T-helper 1 cell (primary cell): Measurements from ENCODE around the gene NT5DC3.

Experiments
- DNase-seq, 5 donors: peaks; one replicate each; pipeline ENCODE4 v3.0.0-alpha.2; 2012 to 2020

The NT5DC3 gene

DNA sequence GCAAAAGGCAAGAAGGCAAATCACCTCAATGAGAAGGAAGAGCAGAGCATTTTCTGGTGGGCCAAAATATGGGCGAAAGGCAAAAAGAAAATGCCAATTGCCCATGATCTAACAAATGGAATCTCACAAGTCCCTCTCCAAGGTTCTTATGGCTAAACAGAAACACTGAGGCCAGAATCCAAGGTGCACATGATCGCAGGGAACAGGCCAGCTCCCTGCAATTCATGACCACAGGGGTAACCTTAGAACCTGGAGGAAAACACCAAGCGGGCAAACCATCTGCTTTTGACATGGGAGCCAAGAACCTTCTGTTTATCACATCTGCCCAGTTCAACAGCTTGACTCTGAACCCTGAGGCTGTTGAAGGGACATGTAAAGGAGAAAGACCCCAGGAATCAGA, 60.0 kb downstream of the NT5DC3 start:
- no peak for DNase-seq

DNA sequence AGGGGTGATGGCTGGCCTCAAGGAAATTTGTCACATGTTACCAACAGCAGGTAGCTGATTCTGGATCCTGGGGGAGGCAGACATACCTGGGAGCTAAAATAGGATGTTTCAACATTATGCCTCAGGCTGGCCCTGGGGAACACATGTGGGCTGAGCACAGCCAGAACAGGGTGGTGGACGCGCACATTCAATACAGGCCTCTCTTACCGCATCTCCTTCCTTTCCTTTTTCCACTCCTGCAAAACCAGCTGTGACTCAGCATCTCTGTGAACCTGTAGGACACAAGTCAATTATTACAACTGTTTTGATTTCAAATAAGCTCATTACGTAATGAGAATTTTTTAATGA, 61.0 kb downstream of the NT5DC3 start:
- no peak for DNase-seq

DNA sequence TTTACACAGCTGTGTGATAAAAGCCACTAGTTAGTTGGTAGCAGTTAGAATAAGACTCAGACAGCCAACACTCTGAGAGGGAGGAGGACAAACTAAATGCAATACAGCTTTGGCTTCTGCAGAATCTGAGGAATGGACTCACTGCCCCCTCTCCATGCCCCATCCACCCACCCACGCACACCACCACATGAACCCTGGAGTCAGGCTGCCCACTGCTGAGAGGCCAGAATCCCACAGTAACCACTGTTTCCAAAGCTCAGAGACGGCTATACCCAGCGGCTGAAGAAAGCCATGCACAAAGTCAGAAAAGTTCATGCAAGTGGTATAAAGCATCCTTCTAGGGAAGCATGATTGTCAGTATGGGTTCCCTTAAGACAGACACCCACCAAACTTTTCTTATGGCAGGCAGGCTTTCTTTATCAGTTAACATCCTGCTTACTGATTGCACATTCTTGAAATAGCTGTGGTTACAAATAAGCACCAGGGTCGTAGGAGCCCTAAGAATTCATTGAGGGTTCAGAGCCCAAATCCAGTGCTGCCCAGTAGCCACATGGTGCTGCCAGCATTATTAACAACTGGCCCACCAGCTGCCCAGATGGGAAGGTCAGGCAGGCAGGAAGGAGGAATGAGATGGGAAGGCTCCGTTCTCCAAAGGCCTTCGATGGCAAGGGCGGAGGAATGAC, 61.5 kb downstream of the NT5DC3 start:
- DNase-seq, result no peak

DNA sequence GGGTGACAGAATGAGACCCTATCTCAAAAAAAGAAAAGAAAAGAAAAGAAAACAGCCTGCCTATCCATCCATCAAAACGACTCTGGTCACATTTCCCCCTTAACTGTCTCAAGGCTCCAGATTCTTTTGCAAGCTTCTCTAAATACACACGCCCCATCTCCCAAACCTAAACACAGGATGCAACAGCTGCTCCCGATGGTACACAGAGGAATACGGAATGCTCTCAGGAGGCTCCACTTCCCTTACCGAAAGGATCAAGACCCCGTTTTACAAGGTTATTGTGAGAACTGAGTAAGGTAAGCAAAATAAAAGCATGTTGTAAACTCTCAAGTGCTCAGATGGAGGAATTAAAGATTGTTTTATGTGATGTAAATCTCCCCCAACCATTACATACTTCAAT, 62.3 kb downstream of the NT5DC3 start:
- no peak for DNase-seq

DNA sequence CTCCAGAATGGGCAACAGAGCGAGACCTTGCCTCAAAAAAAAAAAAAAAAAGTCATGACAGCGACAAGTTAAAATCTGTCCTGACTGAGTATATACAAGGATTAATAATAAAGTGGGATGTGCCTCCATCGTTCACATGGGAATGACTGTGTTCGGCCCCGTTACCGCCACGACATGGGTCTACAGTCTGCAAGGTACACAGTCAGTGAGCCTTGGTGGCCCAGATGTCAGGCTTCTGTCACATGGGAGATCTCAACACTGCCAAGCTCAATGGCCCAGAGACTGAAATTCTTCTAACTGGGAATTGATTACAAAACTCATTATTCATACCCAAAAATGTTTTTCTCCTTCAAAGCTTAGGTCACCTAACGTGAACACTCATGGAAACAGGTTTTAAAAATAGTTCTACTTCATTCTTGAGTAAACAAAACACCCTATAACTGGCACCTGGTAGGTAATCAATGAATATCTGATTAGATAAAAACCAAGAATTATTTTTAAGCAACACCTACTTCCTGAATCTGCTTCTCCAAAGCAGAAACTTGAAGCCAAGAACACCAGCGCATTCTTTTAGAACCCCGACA, 66.0 kb downstream of the NT5DC3 start:
- no peak for DNase-seq

DNA sequence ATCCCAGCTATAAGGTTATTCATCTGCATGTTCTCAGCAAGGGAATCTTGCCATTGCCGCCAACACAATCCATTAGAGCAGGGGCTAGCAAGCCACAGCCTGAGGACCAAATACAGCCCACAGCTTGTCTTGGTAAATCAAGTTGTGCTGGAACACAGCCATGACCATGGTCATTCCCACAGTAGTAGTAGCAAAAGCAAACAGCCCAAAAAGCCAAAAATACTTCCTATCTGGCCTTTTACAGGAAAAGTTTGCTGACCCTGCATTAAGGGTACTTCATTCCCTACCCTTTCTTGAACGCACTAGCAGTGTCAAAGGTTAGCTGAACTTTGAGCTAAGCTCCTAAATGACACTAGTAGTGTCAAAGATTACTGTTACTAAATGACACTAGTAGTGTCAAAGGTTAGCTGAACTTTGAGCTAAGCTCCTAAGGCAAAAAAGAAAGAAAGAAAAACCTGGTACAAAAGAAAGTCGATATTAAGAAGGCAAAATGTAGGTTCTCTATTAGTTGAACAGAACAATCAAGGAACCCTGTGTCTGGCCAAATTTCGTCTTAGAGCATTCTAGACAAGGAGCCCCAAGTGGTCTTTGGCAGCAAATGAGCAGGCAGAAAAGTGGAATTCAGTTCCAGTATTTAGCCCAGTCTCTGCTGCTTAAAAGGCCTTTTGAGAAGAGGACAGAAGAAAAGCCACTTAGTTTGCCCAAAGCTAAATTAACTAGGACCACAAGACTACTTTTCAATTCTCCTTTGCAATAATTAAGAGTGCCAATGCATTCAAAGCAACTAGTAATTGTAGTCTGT, 67.7 kb downstream of the NT5DC3 start:
- DNase-seq, result no peak

DNA sequence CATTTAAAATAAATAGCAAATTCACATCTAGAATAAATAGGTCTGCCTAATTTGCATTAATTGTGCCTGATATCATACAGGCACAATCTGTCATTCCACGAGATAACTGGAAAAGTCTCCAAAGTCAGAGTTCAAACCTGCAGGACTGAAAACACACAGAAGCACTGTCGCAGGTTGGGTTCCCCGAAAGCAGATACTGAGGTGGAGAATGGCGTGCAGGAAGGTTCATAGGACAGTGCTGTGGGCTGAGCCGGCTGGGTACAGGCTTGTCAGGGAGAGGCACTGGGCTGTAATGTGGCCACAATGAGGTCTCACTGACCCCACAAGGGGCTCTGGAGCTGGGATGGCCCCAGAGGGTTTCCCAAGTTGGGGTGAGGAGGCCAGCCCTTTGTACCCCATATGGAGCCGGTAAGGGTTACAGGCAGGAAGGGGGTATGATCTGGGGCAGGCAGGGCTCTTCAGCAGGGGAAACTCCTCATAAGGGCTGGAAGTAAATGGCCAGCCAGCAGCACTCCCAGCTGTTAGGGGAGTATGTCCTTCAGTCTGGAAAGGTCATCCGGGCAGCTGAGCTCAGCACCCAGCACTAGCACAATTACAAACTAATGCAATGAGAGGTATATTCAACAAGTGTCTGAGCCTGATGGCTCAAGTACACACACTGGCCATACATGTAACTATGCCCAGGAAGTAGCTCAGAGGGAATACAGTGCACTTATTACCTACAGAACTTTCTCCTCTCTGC, 68.5 kb downstream of the NT5DC3 start:
- no peak for DNase-seq

DNA sequence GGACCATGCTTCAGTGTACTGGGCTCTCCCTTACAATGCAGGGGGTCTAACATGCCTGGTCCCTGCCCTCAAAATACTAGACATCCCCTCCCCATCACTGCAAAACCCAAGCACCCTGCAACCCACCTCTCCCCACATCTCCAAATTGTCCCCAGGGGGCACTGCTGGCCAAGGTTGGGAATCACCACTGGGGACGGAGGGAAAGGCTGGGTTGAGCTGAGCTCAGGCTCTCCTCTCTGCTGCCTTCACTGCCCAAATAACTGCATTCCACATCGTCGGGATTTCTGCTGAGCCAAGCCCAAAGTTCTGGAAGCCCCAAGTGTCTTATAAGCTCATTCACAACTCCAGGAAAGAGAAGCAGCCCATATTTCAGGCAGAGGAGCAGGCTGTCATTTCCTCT, 69.6 kb downstream of the NT5DC3 start:
- no peak for DNase-seq

DNA sequence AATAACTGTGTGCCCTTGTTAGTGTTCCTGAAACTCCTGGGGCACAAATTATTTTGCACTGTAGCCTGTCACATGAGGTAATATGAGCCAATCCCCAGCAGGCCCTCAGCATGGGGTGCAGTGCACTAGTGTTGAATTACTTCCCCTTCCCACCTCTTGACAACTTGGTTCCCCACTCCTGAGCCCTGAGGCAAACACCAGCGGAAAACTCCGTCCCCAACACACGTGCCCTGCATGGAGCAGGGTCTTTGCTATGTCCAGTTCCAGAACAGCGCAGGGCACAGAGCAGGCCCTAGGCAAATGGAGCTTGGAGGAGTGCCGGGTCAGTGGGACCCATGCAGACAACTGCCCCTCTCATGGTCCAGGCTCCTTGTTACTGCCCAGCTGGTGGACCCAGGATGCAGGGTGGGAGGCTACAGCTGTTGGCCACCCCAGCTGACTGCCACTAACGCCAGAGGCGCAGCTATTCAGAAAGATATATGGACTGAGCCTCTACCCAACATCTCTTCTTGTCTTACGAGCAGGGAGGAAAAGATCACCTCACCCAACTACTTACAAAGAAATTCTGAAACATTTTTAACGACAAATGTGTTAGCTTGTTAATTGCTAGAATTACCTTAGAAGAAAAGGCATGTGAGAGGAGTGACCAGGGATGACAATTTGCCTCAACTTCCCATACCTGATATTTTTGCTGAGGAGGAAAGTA, 71.6 kb downstream of the NT5DC3 start:
- DNase-seq, result no peak

DNA sequence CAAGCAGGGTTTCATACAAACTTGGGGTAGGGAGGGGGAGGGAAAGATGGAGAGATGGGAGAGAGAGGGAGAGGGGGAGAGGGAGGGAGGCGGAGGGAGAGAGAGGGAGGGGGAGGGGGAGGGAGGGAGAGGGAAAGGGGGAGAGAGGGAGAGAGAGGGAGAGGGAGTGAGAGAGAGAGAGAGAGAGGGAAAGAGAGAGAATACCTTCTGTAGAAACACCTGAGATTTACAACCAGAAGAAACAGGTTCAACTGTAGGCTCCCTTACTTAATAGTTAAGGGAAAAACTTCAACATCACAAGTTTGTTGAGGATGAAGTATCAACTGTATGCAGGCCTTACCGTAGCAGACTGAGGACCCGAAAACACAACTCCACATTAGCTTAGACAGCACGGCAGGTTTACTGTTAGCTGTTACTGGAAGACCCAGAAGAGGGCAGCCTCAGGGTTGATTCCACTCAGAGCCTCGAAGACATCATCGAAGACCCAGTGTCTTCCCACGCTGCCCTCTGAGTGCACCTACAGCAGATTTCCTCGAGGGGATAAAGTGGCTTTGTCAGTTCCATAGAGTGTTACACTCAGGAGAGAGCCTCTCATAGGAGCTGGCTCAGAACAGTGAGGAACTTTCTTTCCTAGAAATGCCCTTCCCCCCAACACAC, 72.4 kb downstream of the NT5DC3 start:
- DNase-seq, result no peak

DNA sequence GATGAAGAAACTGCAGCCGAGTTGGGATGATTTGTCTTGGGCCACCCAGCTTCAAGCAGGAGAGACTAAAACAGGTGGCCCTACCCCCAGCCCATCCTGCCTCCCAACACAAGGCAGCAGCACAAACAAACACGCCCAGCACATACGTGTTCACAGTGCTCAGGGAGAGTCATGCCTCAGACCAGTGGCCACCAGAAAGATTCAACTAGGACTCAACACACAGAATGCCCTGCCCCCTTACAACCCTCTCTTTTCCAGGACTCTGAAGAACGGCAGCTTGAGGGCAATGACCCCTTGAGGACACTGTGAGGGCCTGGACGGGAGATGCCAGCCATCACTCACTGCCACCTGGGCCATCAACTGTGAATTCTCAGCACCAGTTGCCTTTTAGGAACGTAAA, 75.0 kb downstream of the NT5DC3 start:
- DNase-seq, result no peak

DNA sequence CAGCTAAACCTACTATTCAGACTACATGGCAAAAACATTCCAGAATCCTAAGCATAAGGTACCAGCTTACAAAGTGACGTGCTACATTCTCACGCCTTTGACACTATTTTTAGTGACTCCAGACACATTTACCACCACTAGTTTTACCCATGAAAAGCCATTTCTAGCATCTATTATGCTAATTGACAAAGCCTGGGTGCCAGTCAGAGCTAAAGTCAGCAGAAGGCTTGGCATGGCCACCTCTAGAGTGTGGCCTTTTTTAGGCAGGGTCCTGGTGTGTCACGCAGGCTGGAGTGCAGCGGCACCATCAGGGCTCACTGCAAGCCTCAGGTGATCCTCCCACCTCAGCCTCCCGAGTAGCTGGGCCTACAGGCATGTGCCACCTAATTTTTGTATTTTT, 75.7 kb downstream of the NT5DC3 start:
- DNase-seq, result no peak

DNA sequence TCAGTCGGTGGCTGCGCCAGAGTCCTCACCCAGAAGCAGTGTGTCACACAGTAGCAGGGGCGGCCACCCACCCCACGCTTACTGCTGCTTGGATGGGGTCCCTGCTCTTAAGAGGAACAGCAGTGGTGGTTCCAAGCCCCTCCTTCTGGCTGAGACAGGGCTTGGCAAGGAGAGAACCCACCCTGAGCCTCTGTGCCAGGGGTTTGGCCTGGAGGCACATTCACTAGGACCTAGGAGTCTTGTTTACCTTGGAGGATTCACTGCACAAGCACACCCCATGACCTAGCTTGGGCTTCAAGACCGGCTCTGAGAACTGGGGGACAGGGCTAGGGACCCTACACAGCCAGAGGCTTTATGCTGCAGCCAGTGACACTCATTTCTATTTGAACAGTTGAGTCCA, 78.6 kb downstream of the NT5DC3 start:
- no peak for DNase-seq

DNA sequence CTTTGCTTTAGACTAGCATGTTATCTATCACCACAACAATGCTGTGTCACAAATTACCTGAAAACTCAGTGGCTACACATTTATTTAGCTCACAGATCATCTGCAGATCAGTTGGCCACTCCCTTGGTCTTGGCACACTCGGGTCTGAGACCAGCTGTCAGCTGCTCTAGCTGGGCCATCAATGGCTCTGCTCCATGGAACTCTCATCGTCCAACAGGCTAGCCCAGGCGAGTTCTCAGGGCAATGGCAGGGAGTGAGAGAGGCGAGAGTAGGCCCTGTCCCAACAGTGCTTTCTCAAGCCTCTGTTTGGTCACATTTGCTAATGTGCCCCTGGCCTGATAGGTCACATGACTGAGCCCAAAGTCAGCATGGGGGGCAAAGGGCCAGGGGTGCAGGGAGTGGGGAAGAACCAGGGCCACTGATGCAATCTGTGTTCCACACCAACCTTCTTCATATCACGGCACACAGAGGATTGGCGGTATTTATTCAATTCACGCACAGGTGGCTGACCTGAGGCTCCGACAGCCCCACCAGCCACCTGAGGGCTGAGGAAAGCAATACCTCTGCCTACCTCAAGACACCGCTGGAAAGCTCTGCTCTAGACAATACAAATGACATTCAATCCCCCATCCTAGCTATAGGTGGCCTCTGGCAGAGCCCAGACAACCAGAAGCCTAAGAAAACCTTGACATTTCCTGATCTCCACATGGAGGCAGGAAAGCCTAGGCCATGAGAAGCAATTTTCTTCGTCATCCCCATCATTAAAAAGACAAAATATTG, 82.5 kb downstream of the NT5DC3 start:
- DNase-seq, result no peak

DNA sequence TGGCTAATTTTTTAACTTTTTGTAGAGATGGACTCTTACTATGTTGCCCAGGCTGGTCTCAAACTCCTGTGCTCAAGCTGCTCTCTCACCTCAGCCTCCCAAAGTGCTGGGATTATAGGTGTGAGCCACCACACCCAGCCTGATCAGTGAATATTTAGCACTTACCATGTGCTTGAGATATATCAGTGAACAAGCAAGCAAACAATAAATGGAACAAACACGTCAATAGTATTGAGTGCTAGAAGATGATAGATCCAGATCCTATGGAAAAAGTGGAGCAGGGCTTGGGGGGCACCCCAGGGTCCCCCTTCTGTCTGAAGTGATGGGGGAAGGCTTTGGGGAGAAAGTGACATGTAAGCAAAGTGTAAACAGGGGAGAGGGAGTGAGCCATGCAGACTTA, 83.8 kb downstream of the NT5DC3 start:
- no peak for DNase-seq

DNA sequence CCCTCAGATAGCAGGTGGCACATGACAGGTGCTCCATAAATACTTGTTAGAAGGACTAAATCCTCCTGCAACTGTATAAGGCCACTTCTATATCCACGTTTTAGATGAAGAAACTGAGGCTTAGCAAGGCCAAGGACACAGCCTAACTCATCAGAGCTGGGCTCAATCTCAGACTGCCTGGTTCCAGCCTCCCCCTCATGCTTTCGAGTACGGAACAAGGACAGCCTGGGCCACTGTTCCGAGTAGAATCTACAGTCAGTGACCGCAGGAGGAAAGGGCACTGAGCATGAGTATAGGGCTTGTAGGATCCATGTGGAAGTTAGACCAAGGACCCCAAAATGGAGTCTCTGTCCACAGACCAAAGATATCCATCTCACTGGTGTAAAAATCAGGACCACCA, 84.6 kb downstream of the NT5DC3 start:
- DNase-seq, result no peak

DNA sequence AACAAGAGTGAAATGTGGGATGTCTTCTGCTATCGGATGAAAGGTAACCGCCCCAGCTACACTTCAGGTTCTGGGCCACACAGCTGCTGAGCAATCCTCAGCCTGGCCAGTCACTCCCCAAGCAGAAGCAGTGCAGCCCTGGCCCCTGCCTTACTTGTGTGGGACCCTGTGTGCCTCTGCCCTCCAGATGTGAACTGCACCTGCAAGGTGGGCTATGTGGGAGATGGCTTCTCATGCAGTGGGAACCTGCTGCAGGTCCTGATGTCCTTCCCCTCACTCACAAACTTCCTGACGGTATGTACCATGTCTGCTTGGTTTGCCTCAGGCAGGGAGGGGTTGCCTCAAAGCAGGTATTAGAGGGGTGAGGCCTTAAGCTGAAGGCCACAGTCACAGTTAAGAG, 85.6 kb downstream of the NT5DC3 start:
- DNase-seq, result no peak

DNA sequence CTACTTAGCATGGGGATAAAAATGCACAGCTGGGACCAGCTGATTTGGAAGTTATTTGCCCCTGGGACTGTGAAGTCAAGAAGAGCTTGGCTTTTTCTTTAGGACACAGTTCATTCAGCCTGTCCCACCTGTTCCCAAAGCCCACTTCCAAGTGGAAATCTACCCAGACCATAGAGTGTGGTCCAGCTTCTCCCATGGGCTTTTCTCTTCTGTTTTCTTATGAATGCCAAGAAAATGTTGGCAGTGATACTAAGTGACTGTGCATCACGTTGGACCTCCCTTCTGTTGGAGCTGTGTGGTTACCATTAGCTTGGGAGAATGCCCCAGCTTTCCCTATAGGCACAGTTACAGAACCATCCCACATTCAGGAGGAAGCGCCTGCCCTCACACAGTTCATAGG, 89.4 kb downstream of the NT5DC3 start:
- no peak for DNase-seq

DNA sequence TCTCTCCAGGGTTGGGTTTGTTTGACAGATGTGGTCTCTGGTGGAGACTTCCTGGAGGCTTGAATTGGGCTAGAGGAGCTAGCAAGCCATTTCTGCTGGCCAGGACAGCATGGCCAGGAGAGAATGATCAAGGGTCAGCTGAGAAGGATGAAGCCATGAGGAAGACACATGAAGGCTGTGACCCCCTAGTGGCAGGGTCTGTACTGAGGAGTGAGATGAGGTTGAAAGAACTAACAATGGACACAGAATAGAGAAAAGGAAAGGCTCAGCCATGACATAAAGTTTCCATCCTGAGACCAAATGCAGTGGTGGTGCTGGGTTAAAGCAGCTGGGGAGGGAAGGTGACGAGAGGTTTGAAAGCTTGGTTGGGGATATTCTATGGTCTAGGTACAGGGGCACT, 89.9 kb downstream of the NT5DC3 start:
- no peak for DNase-seq

DNA sequence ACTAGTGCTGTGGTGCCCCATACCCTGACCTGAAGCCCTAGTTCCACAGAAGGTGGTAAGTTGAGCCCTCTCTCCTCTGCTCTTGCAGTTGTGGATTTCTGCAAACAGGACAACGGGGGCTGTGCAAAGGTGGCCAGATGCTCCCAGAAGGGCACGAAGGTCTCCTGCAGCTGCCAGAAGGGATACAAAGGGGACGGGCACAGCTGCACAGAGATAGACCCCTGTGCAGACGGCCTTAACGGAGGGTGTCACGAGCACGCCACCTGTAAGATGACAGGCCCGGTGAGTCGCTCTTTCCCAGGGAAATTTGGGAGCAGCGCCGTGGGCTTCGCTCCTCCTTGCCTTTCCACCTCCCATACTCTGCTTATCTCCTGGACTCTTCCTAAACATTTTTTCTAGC, 92.2 kb downstream of the NT5DC3 start:
- no peak for DNase-seq

DNA sequence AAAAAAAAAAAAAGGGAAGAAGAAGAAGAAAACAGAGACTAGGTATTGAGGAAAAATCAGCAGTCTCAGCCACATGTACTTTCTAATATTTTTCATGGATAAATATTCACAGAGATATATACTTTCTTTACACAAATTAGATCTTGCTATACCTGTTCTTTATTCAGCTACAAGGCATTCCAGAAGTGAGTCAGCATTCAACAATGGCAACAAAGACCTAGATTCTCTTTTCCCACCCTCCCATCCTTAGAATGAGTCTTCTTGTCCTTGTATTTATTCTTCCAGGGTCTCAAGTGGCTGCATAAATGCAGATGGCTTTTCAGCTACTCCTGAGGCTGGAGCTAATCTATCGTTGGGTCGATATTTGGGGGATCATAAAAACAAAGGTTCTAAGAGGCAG, 93.0 kb downstream of the NT5DC3 start:
- no peak for DNase-seq

DNA sequence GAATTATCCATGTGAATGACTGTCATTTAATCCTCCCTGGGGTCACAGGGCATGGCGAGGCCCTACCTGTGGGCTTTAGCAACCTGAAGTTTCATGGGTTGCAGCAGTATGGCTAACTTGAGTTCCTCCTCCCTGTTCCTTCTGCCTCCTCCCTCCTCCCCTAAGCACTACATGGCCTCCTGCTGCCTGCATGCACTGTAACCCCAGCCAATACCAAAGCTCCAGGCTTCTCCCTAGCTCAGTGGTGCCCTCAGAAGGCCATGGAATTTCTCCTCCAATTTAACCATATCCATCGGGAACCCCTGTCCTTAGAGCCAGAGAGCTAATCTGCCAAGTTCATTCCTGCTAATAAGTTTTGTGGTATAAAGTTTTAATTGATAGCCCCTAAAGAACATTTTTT, 95.1 kb downstream of the NT5DC3 start:
- DNase-seq, result no peak
